Keratinocyte (primary cell): ENCODE measurements around the gene APOBEC4. TPM values are rescaled to one million over a fixed set of nuclear protein-coding genes. Genes with fewer than 3 reads are reported as not detected.
A peak's percentile ranks its signal among the peaks of the same experiment; 100 is the strongest.

Experiments used
- DNase-seq: peaks from one replicate; pipeline ENCODE4 v3.0.0-alpha.2; 2011; ENCODE audit warnings: low read depth, missing footprints, low spot score
- FAIRE-seq: peaks from 2 replicates; lab custom pipeline; 2011; peaks lifted over from hg19 to GRCh38; lab: Jason Lieb, UNC
- H2AFZ ChIP-seq: 2 replicates; pipeline ENCODE4 v1.6.0; 2012; ENCODE audit warnings: low read length, control low read depth, inconsistent platforms; ENCODE audit not compliant: control insufficient read depth
- H3K27ac ChIP-seq: 2 replicates; pipeline ENCODE4 v1.5.1; 2011; ENCODE audit warnings: low read length; ENCODE audit not compliant: control insufficient read depth, insufficient read depth
- H3K27me3 ChIP-seq: 3 replicates; pipeline ENCODE4 v1.6.0; 2011; ENCODE audit warnings: low read length; ENCODE audit not compliant: control insufficient read depth, insufficient read depth; ENCODE audit errors: extremely low read depth
- H3K36me3 ChIP-seq, 2 experiments: 2 replicates in 1 of 2; 3 replicates in 1 of 2; pipeline ENCODE4 v1.5.1; 2011; ENCODE audit warnings: low read length in 2 of 2, mild to moderate bottlenecking in 1 of 2; ENCODE audit not compliant: control insufficient read depth in 2 of 2, insufficient read depth in 2 of 2; ENCODE audit errors: extremely low read depth in 1 of 2
- H3K4me1 ChIP-seq: 3 replicates; pipeline ENCODE4 v1.5.1; 2011; ENCODE audit warnings: low read length; ENCODE audit not compliant: control insufficient read depth, insufficient read depth; ENCODE audit errors: extremely low read depth
- H3K4me2 ChIP-seq: 3 replicates; pipeline ENCODE4 v1.6.0; 2011; ENCODE audit warnings: low read depth, low read length; ENCODE audit not compliant: control insufficient read depth, insufficient read depth; ENCODE audit errors: extremely low read depth
- H3K4me3 ChIP-seq, 3 experiments: fragments of 200-600 bp in 1 of 3; sonication (generic) in 1 of 3; 2 replicates in 2 of 3; 3 replicates in 1 of 3; pipeline ENCODE4 v1.5.1; 2011 to 2016; ENCODE audit warnings: low read length in 3 of 3, mild to moderate bottlenecking in 3 of 3, control low read depth in 2 of 3, inconsistent platforms in 1 of 3, low read depth in 1 of 3, mixed read lengths in 1 of 3, mixed run types in 1 of 3, moderate library complexity in 1 of 3; ENCODE audit not compliant: control insufficient read depth in 2 of 3, insufficient read depth in 2 of 3; ENCODE audit errors: extremely low read depth in 1 of 3
- H3K79me2 ChIP-seq: 2 replicates; pipeline ENCODE4 v1.6.0; 2012; ENCODE audit warnings: low read length; ENCODE audit not compliant: control insufficient read depth, insufficient read depth
- H3K9ac ChIP-seq: 3 replicates; pipeline ENCODE4 v1.6.0; 2011; ENCODE audit warnings: low read length; ENCODE audit not compliant: control insufficient read depth, insufficient read depth; ENCODE audit errors: extremely low read depth
- H3K9me1 ChIP-seq: 3 replicates; pipeline ENCODE4 v1.6.0; 2011; ENCODE audit warnings: low read length; ENCODE audit not compliant: control insufficient read depth, insufficient read depth; ENCODE audit errors: extremely low read depth
- H3K9me3 ChIP-seq: 2 replicates; pipeline ENCODE4 v1.5.1; 2012; ENCODE audit warnings: low read depth, low read length; ENCODE audit not compliant: control insufficient read depth
- H4K20me1 ChIP-seq: 3 replicates; pipeline ENCODE4 v1.6.0; 2011; ENCODE audit warnings: low read length; ENCODE audit not compliant: control insufficient read depth, insufficient read depth; ENCODE audit errors: extremely low read depth
- CTCF ChIP-seq, 3 experiments: IDR thresholded peaks in 1 of 3; conservative IDR thresholded peaks in 1 of 3; optimal IDR thresholded peaks in 1 of 3; 2 replicates in 2 of 3; 3 replicates in 1 of 3; pipeline versions ENCODE3 to v1.5.1; 2011; ENCODE audit warnings: low read length in 3 of 3, mild to moderate bottlenecking in 3 of 3, moderate library complexity in 2 of 3, control low read depth in 1 of 3, inconsistent platforms in 1 of 3; ENCODE audit not compliant: insufficient read depth in 2 of 3; ENCODE audit errors: extremely low read depth in 1 of 3
- EZH2 ChIP-seq: IDR thresholded peaks from one replicate; pipeline ENCODE4 v1.6.1; 2012; ENCODE audit warnings: inconsistent platforms, mild to moderate bottlenecking, low read length, moderate library complexity
- dilution Hi-C: fragments of 300-500 bp; cut with MboI; formaldehyde crosslinking; loops from one replicate; pipeline ENCODE4 v1.7.0; 2020; ENCODE audit warnings: low sequenced_read_pairs; ENCODE audit not compliant: extremely low pct_ligation_motif_present
- polyA plus RNA-seq, 5 experiments: library from polyadenylated mRNA; depleted of rRNA in 3 of 5; stranded (reverse) in 3 of 5; stranded (forward) in 1 of 5; unstranded in 1 of 5; fragments of >200 nt; gene quantifications; 1 replicate in 1 of 5; 2 replicates in 3 of 5; 3 replicates in 1 of 5; pipeline versions ENCODE4 v1.2.1 to v1.2.3, GENCODE V29; 2011 to 2012; ENCODE audit warnings: missing spikeins in 2 of 5, low read depth in 1 of 5, low replicate concordance in 1 of 5

APOBEC4 gene
- polyA plus RNA-seq, 1 donor (not counting 4 experiments of a cell fraction or from before 2014, with no cell fraction given) = not detected

GRCh38 chr1:183638649-183639387, 14.3 kb downstream of the APOBEC4 start:
- Histone ChIP-seq H3K4me1 (peaks cover 9% of the 10 kb centered on the region), H3K79me2 (peaks cover 14% of the 10 kb centered on the region), H3K9me3 (no peaks in the 10 kb centered on the region), H3K9ac (no peak overlapping the region), H3K4me3 (no peak overlapping the region), H3K27ac (no peak overlapping the region), H3K27me3 (no peaks in the 10 kb centered on the region), H4K20me1 (no peaks in the 10 kb centered on the region), H3K9me1 (no peaks in the 10 kb centered on the region), H2AFZ (no peak overlapping the region), H3K36me3 (no peaks in the 10 kb centered on the region), H3K4me2 (no peak overlapping the region)
- TF ChIP-seq EZH2 (no peak), CTCF (optimal IDR thresholded peaks at IDR 0.05 in 1 of 3, IDR thresholded peaks at IDR 0.05 in 1 of 3, conservative IDR thresholded peaks at IDR 0.05 in 1 of 3; ENCODE audit: extremely low read depth in 1 of 3, insufficient read depth in 2 of 3, low read length in 3 of 3) (no peak)
- DNase-seq (no peak), FAIRE-seq (no peak)
- dilution Hi-C loops = no loop called here

GRCh38 chr1:183636783-183637182, 16.3 kb downstream of the APOBEC4 start:
- no peaks in the 10 kb centered on the region for H3K9me3 ChIP-seq
- no peak overlapping the region for H3K27ac ChIP-seq
- peak overlapping the region; percentile 27 for H2AFZ ChIP-seq
- dilution Hi-C loops = no loop called here
- peaks cover 34% of the 10 kb centered on the region for H3K79me2 ChIP-seq
- no peaks in the 10 kb centered on the region for H3K27me3 ChIP-seq
- H4K20me1 ChIP-seq = no peaks in the 10 kb centered on the region
- peaks cover 23% of the 10 kb centered on the region for H3K4me1 ChIP-seq
- DNase-seq = no peak
- H3K4me3 ChIP-seq = peak overlapping the region in 1 of 3 experiments; percentile 84
- TF ChIP-seq EZH2 (no peak), CTCF (optimal IDR thresholded peaks at IDR 0.05 in 1 of 3, IDR thresholded peaks at IDR 0.05 in 1 of 3, conservative IDR thresholded peaks at IDR 0.05 in 1 of 3; ENCODE audit: extremely low read depth in 1 of 3, insufficient read depth in 2 of 3, low read length in 3 of 3) (no peak)
- no peak overlapping the region for H3K9ac ChIP-seq
- FAIRE-seq = no peak
- peaks cover 0 to 6% of the 10 kb centered on the region in 2 experiments for H3K36me3 ChIP-seq
- H3K9me1 ChIP-seq = no peaks in the 10 kb centered on the region
- H3K4me2 ChIP-seq = peak overlapping the region; percentile 96
